ENCODE results near the gene SLC34A1. TPM values are rescaled to one million over a fixed set of nuclear protein-coding genes. Genes with fewer than 3 reads are reported as not detected.

Gene SLC34A1
- total and polyA plus RNA-seq, 2 of the 13 experiments (the other 11 are each of a cell fraction or from before 2014, with no cell fraction given) = 0.03 to 0.20 TPM

DNA sequence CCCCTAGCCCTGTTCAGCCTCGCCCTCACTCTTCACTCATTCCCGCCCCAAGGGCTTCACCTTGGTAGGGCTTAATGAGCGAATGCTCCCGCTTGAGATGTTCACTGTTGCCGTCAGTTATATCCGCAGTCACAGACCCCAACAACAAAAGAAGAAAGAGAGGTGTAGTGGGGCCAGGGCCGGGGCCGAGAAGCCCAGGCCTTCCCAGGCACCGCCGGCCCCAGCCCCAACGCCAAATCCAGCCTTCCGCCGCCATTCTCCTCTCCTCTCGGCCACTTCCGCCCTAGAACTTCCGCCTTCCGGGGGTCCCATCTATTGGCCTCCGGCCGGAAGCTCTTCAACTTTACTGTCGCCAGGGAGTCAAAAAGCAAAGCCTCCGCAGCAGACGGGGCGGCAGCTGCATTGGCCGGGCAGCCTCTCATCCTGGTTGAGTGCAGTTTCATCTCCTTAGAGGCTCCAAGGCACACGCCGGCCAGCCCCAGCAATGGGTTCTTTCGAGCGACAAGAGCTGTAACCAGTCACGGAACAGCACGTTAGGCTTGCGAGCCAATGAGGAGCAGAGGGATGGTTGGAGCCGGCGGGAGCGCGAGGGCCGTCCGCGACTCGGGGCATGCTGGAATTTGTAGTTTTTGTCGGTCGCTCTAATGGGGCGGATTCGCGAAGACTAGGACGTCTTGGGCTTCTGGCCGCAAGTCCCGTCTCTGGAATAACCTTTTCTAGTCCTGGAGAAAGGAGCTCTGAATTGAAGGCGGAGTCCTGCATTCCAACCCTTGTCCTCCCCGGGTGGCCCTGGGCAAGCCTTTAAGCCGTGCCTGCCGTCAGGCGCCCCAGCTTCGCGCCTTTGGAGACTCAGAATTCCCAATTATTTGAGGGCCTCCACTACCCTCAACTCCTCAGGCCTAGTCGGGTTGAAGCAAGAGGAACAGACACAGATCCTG lies 32.6 kb upstream of the SLC34A1 start, which contains the start of gene LMAN2 (continued):
- TF ChIP-seq, protein P1, sequence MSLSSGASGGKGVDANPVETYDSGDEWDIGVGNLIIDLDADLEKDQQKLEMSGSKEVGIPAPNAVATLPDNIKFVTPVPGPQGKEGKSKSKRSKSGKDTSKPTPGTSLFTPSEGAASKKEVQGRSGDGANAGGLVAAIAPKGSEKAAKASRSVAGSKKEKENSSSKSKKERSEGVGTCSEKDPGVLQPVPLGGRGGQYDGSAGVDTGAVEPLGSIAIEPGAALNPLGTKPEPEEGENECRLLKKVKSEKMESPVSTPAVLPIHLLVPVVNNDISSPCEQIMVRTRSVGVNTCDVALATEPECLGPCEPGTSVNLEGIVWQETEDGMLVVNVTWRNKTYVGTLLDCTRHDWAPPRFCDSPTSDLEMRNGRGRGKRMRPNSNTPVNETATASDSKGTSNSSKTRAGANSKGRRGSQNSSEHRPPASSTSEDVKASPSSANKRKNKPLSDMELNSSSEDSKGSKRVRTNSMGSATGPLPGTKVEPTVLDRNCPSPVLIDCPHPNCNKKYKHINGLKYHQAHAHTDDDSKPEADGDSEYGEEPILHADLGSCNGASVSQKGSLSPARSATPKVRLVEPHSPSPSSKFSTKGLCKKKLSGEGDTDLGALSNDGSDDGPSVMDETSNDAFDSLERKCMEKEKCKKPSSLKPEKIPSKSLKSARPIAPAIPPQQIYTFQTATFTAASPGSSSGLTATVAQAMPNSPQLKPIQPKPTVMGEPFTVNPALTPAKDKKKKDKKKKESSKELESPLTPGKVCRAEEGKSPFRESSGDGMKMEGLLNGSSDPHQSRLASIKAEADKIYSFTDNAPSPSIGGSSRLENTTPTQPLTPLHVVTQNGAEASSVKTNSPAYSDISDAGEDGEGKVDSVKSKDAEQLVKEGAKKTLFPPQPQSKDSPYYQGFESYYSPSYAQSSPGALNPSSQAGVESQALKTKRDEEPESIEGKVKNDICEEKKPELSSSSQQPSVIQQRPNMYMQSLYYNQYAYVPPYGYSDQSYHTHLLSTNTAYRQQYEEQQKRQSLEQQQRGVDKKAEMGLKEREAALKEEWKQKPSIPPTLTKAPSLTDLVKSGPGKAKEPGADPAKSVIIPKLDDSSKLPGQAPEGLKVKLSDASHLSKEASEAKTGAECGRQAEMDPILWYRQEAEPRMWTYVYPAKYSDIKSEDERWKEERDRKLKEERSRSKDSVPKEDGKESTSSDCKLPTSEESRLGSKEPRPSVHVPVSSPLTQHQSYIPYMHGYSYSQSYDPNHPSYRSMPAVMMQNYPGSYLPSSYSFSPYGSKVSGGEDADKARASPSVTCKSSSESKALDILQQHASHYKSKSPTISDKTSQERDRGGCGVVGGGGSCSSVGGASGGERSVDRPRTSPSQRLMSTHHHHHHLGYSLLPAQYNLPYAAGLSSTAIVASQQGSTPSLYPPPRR (CRISPR knock-in tag; IDR thresholded peaks at IDR 0.05; ENCODE audit: borderline replicate concordance) = 0 out of 2 replicates have a peak, but pooled peaks have one; percentile 33
- TF ChIP-seq POLR2AphosphoS5 (IDR thresholded peaks at IDR 0.05; ENCODE audit: low read depth, low read length) = peak; percentile 69; the same call in 1 of the 2 replicates
- TF ChIP-seq TOPORS (CRISPR knock-in tag; IDR thresholded peaks at IDR 0.05) = no peak
- TF ChIP-seq, protein P2, sequence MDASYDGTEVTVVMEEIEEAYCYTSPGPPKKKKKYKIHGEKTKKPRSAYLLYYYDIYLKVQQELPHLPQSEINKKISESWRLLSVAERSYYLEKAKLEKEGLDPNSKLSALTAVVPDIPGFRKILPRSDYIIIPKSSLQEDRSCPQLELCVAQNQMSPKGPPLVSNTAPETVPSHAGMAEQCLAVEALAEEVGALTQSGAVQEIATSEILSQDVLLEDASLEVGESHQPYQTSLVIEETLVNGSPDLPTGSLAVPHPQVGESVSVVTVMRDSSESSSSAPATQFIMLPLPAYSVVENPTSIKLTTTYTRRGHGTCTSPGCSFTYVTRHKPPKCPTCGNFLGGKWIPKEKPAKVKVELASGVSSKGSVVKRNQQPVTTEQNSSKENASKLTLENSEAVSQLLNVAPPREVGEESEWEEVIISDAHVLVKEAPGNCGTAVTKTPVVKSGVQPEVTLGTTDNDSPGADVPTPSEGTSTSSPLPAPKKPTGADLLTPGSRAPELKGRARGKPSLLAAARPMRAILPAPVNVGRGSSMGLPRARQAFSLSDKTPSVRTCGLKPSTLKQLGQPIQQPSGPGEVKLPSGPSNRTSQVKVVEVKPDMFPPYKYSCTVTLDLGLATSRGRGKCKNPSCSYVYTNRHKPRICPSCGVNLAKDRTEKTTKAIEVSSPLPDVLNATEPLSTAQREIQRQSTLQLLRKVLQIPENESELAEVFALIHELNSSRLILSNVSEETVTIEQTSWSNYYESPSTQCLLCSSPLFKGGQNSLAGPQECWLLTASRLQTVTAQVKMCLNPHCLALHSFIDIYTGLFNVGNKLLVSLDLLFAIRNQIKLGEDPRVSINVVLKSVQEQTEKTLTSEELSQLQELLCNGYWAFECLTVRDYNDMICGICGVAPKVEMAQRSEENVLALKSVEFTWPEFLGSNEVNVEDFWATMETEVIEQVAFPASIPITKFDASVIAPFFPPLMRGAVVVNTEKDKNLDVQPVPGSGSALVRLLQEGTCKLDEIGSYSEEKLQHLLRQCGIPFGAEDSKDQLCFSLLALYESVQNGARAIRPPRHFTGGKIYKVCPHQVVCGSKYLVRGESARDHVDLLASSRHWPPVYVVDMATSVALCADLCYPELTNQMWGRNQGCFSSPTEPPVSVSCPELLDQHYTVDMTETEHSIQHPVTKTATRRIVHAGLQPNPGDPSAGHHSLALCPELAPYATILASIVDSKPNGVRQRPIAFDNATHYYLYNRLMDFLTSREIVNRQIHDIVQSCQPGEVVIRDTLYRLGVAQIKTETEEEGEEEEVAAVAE (CRISPR knock-in tag; IDR thresholded peaks at IDR 0.05; ENCODE audit: borderline replicate concordance) = peak; percentile 92; the same call in 1 of the 2 replicates
- no peak for TF ChIP-seq ZNF569 (CRISPR knock-in tag; IDR thresholded peaks at IDR 0.05; ENCODE audit: borderline replicate concordance)
- no peak for TF ChIP-seq SETDB1 (CRISPR knock-in tag; IDR thresholded peaks at IDR 0.05; ENCODE audit: borderline replicate concordance)
- peak; percentile 87; the same call in 1 of the 2 replicates for TF ChIP-seq MEIS1 (CRISPR knock-in tag; IDR thresholded peaks at IDR 0.05; ENCODE audit: borderline replicate concordance)
- no peak for TF ChIP-seq SMC3 (IDR thresholded peaks at IDR 0.05; ENCODE audit: low read length)
- no peak for TF ChIP-seq ZNF232 (CRISPR knock-in tag; IDR thresholded peaks at IDR 0.05; ENCODE audit: borderline replicate concordance)
- TF ChIP-seq KDM2A (CRISPR knock-in tag; IDR thresholded peaks at IDR 0.05; ENCODE audit: borderline replicate concordance, low read depth) = peak; percentile 77
- no peak; the same call in 1 of the 2 replicates for TF ChIP-seq FOSL2 (CRISPR knock-in tag; IDR thresholded peaks at IDR 0.05)
- TF ChIP-seq KLF13 (CRISPR knock-in tag; IDR thresholded peaks at IDR 0.05) = no peak
- peak; percentile 44; the same call in 1 of the 2 replicates for TF ChIP-seq NKX3-1 (CRISPR knock-in tag; IDR thresholded peaks at IDR 0.05)
- TF ChIP-seq TOE1 (CRISPR knock-in tag; IDR thresholded peaks at IDR 0.05) = no peak
- no peak for TF ChIP-seq ZNF101 (CRISPR knock-in tag; IDR thresholded peaks at IDR 0.05; ENCODE audit: borderline replicate concordance, low read depth)
- peak; percentile 23; the same call in 1 of the 2 replicates for TF ChIP-seq GATAD2A (CRISPR knock-in tag; IDR thresholded peaks at IDR 0.05)
- no peak for TF ChIP-seq ZNF552 (CRISPR knock-in tag; IDR thresholded peaks at IDR 0.05; ENCODE audit: borderline replicate concordance)
- TF ChIP-seq ZNF776 (CRISPR knock-in tag; IDR thresholded peaks at IDR 0.05) = no peak
- 0 out of 2 replicates have a peak, but pooled peaks have one; percentile 36 for TF ChIP-seq ZNF33B (CRISPR knock-in tag; IDR thresholded peaks at IDR 0.05)
